A549 treated with CpdA at 1 μM for 4 hours (cell line): Measurements from ENCODE around the gene FRMPD1. TPM values are rescaled to one million over a fixed set of nuclear protein-coding genes. Genes with fewer than 3 reads are reported as not detected.

Source experiments
- total RNA-seq: library from RNA; stranded (reverse); fragments of 200-300 nt; extraction: Qiagen RNA extraction; gene quantifications from 5 replicates; pipeline ENCODE4 v1.2.3, GENCODE V29; 2022; ENCODE audit warnings: low read depth

The FRMPD1 gene
- 0.01 to 0.12 TPM (median 0.05 TPM) in 4 of 5 replicates, not detected in the other for total RNA-seq

GRCh38 chr9:37650873-37651768 lies at the start of gene FRMPD1:
FRMPD1 (plus strand) TSS chr9:37650954; CDS start chr9:37692642, 41,688 bp downstream.

GRCh38 chr9:37753489-37754190 lies 102.9 kb downstream of the FRMPD1 start, which contains the start of gene TRMT10B:
TRMT10B (plus strand) TSS chr9:37753805; CDS start chr9:37761932, 8,127 bp downstream.

GRCh38 chr9:37784616-37785483 lies 134.1 kb downstream of the FRMPD1 start, which contains the start of gene EXOSC3:
EXOSC3 (minus strand) TSS chr9:37785064; CDS start chr9:37785044, 20 bp downstream.

Other genes starting within 250 kb of the FRMPD1 start
- gene GRHPR, start 228.3 kb upstream of the FRMPD1 start, total RNA-seq: 146 to 170 TPM (median 160 TPM) in 5 replicates
- 8.0 to 9.7 TPM (median 9.0 TPM) in 5 replicates for gene ZBTB5, start 185.5 kb upstream of the FRMPD1 start, total RNA-seq
- gene POLR1E, start 165.0 kb upstream of the FRMPD1 start, total RNA-seq: 38.4 to 44.0 TPM (median 42.4 TPM) in 5 replicates
- 5.8 to 7.8 TPM (median 7.3 TPM) in 5 replicates for gene FBXO10, start 74.6 kb upstream of the FRMPD1 start, total RNA-seq
- gene TOMM5, start 58.4 kb upstream of the FRMPD1 start, total RNA-seq: 308 to 352 TPM (median 333 TPM) in 5 replicates
- 5.6 to 7.1 TPM (median 6.1 TPM) in 5 replicates for gene TRMT10B, start 102.9 kb downstream of the FRMPD1 start, total RNA-seq
- gene EXOSC3, start 134.1 kb downstream of the FRMPD1 start, total RNA-seq: 73.8 to 95.9 TPM (median 91.4 TPM) in 5 replicates
- 9.6 to 16.3 TPM (median 12.1 TPM) in 5 replicates for gene DCAF10, start 149.8 kb downstream of the FRMPD1 start, total RNA-seq